HCT116 (cell line): ENCODE measurements around the gene RRH. TPM values are rescaled to one million over a fixed set of nuclear protein-coding genes. Genes with fewer than 3 reads are reported as not detected.

Source experiments
- ATAC-seq: fragments of 200-7000 bp; cut with Tn5 transposase; 2 replicates; pipeline ENCODE4 v1.9.1; 2020; ENCODE audit warnings: mild to moderate bottlenecking, moderate library complexity
- BruUV-seq: library from RNA; stranded (reverse); fragments of 400-500 nt; replicated peaks from 2 replicates; lab custom pipeline; 2021; lab: Mats Ljungman, UMichigan
- CTCF ChIA-PET: fragments of 300-600 bp; sonication (Branson Sonifier 250); formaldehyde crosslinking; loops from one replicate; lab custom pipeline; 2021; ENCODE audit warnings: antibody characterized with exemption; lab: Charles Lee
- POLR2A ChIA-PET: fragments of 300-600, 350-600 bp; sonication (Branson Sonifier 250); formaldehyde crosslinking; loops from one replicate; lab custom pipeline; 2021; ENCODE audit warnings: antibody characterized with exemption; lab: Charles Lee
- RAD21 ChIA-PET, 2 experiments: fragments of 300-600 bp; sonication (Branson Sonifier 250); formaldehyde crosslinking; loops; one replicate each; lab custom pipeline; 2023; ENCODE audit warnings: low total read pairs in 2 of 2; ENCODE audit not compliant: uncharacterized antibody in 2 of 2, unreplicated experiment in 2 of 2, low non-redundant PET in 1 of 2; lab: Charles Lee
- DNase-seq: peaks from one replicate; pipeline ENCODE4 v3.0.0-alpha.2; 2010; ENCODE audit warnings: low read depth, low spot score
- H2AFZ ChIP-seq: fragments of 200-600 bp; shearing (Covaris generic), sonication (generic); 2 replicates; pipeline ENCODE4 v1.6.1; 2017; ENCODE audit warnings: low read depth, mixed run types, mixed read lengths, antibody characterized with exemption, low read length; ENCODE audit not compliant: poor library complexity, severe bottlenecking
- H3K27ac ChIP-seq: 2 replicates; pipeline ENCODE4 v1.5.1; 2012; ENCODE audit warnings: low read depth, low read length
- H3K27me3 ChIP-seq: fragments of 200-600 bp; sonication (generic); 2 replicates; pipeline ENCODE4 v1.6.1; 2016; ENCODE audit warnings: mixed run types, low read length, mixed read lengths; ENCODE audit not compliant: insufficient read depth
- H3K36me3 ChIP-seq, 2 experiments: fragments of 200-500 bp in 1 of 2; fragments of 200-600 bp in 1 of 2; sonication (Bioruptor generic) in 1 of 2; sonication (generic) in 1 of 2; 2 replicates each; pipeline versions ENCODE4 v1.5.1 to v1.6.1; 2014 to 2016; ENCODE audit warnings: low read length in 2 of 2, inconsistent platforms in 1 of 2, mixed read lengths in 1 of 2, mixed run types in 1 of 2; ENCODE audit not compliant: insufficient read depth in 2 of 2, control insufficient read depth in 1 of 2
- H3K4me1 ChIP-seq, 2 experiments: fragments of 200-600 bp in 1 of 2; sonication (generic) in 1 of 2; 2 replicates each; pipeline versions ENCODE4 v1.5.1 to v1.6.1; 2012 to 2017; ENCODE audit warnings: low read length in 2 of 2, inconsistent platforms in 1 of 2, mild to moderate bottlenecking in 1 of 2, mixed read lengths in 1 of 2, mixed run types in 1 of 2, moderate library complexity in 1 of 2; ENCODE audit not compliant: insufficient read depth in 2 of 2, control insufficient read depth in 1 of 2
- H3K4me2 ChIP-seq: fragments of 200-600 bp; sonication (generic); 2 replicates; pipeline ENCODE4 v1.6.1; 2017; ENCODE audit warnings: mixed run types, low read length, mixed read lengths
- H3K4me3 ChIP-seq, 2 experiments: fragments of 200-600 bp in 1 of 2; sonication (generic) in 1 of 2; replicated peaks in 1 of 2; 2 replicates each; pipeline ENCODE4 v1.5.1; 2011 to 2016; ENCODE audit warnings: low read length in 2 of 2, control low read depth in 1 of 2, low read depth in 1 of 2, mild to moderate bottlenecking in 1 of 2, mixed read lengths in 1 of 2, mixed run types in 1 of 2
- H3K79me2 ChIP-seq: fragments of 200-600 bp; sonication (generic); 2 replicates; pipeline ENCODE4 v1.6.1; 2017; ENCODE audit warnings: mild to moderate bottlenecking, mixed run types, low read length, moderate library complexity, mixed read lengths; ENCODE audit not compliant: insufficient read depth
- H3K9ac ChIP-seq: fragments of 200-600 bp; sonication (generic); 2 replicates; pipeline ENCODE4 v1.6.1; 2016; ENCODE audit warnings: low read length, mixed read lengths
- H3K9me2 ChIP-seq: fragments of 200-600 bp; sonication (generic), shearing (Covaris generic); 2 replicates; pipeline ENCODE4 v1.6.1; 2017; ENCODE audit warnings: mixed run types, mild to moderate bottlenecking, moderate library complexity; ENCODE audit not compliant: insufficient read depth
- H3K9me3 ChIP-seq, 2 experiments: fragments of 200-500 bp in 1 of 2; fragments of 200-600 bp in 1 of 2; sonication (Bioruptor generic) in 1 of 2; sonication (generic) in 1 of 2; 2 replicates each; pipeline ENCODE4 v1.6.1; 2014 to 2017; ENCODE audit warnings: low read length in 2 of 2, mixed read lengths in 2 of 2, inconsistent platforms in 1 of 2, low read depth in 1 of 2, mild to moderate bottlenecking in 1 of 2, mixed run types in 1 of 2, moderate library complexity in 1 of 2; ENCODE audit not compliant: control insufficient read depth in 1 of 2, insufficient read depth in 1 of 2
- H4K20me1 ChIP-seq: fragments of 200-600 bp; sonication (generic), shearing (Covaris generic); 2 replicates; pipeline ENCODE4 v1.6.1; 2017; ENCODE audit warnings: mixed run types, mild to moderate bottlenecking, moderate library complexity; ENCODE audit not compliant: insufficient read depth
- ELF1 ChIP-seq: IDR thresholded peaks from 2 replicates; pipeline ENCODE4 v1.6.1; 2012; ENCODE audit warnings: low read depth, borderline replicate concordance
- EZH2phosphoT487 ChIP-seq: fragments of 200-600 bp; IDR thresholded peaks from 2 replicates; pipeline ENCODE4 v1.6.1; 2018; ENCODE audit warnings: antibody characterized with exemption, borderline replicate concordance
- POLR2A ChIP-seq: IDR thresholded peaks from 2 replicates; pipeline ENCODE4 v1.7.0; 2011; ENCODE audit warnings: borderline replicate concordance; ENCODE audit not compliant: insufficient read depth, insufficient read length; ENCODE audit errors: extremely low read depth
- POLR2AphosphoS5 ChIP-seq: IDR thresholded peaks from 2 replicates; pipeline ENCODE4 v1.6.1; 2011; ENCODE audit warnings: mild to moderate bottlenecking, low read depth, low read length, moderate library complexity
- RAD21 ChIP-seq: IDR thresholded peaks from 2 replicates; pipeline ENCODE4 v1.6.1; 2012; ENCODE audit warnings: low read depth, mild to moderate bottlenecking
- SRF ChIP-seq: IDR thresholded peaks from 2 replicates; pipeline ENCODE4 v1.6.1; 2012; ENCODE audit warnings: low read depth
- ZNF274 ChIP-seq: fragments of 200-500 bp; sonication (Bioruptor generic); IDR thresholded peaks from 2 replicates; pipeline ENCODE4 v1.6.1; 2014; ENCODE audit warnings: mild to moderate bottlenecking, low read depth, low read length, inconsistent platforms
- intact Hi-C: fragments of 100-400 bp; cut with micrococcal nuclease; formaldehyde crosslinking; loops from 2 replicates; pipeline ENCODE4 v1.10.0; 2022
- total RNA-seq: library from RNA; stranded (reverse); gene quantifications from one replicate; pipeline ENCODE4 v1.2.1, GENCODE V29; 2021; ENCODE audit not compliant: unreplicated experiment
- TF ChIP-seq, protein P1 (sequence below): IDR thresholded peaks from 2 replicates; pipeline ENCODE4 v1.6.1; 2012
- TF ChIP-seq, protein P2 (sequence below), 3 experiments: fragments of 200-600 bp in 1 of 3; sonication (generic) in 1 of 3; IDR thresholded peaks in 2 of 3; conservative IDR thresholded peaks in 1 of 3; 2 replicates each; pipeline ENCODE4 v1.5.1; 2012 to 2017; ENCODE audit warnings: low read depth in 2 of 3, low read length in 2 of 3, antibody characterized with exemption in 1 of 3, borderline replicate concordance in 1 of 3, control low read depth in 1 of 3, mild to moderate bottlenecking in 1 of 3, mixed read lengths in 1 of 3, mixed run types in 1 of 3, moderate library complexity in 1 of 3; ENCODE audit not compliant: insufficient read depth in 1 of 3
- TF ChIP-seq, protein P3 (sequence below): IDR thresholded peaks from 2 replicates; pipeline ENCODE4 v1.6.1; 2012; ENCODE audit warnings: low read depth

Gene RRH
- total RNA-seq, 1 experiment from 2014 or later: 0.42 TPM

DNA sequence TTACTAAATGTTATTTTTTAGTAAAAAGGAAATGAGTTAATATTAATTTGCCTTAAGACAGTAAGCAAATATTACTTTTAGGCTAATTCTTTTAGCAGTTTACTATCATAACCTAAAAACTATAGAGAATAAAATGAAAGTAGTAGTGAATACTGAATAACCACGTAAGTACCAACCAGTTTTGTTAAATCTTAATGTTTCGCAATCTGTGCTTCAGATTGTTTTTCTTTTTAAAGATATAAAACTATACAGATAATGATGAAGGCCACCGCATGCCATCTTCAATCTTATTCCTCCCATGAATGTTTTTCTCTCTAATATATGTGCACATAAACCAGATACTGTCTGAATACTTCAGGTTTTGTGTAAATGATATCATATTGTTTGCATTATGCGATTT, 6.0 kb downstream of the RRH start:
- ChIA-PET POLR2A (no interaction called here), CTCF (no interaction called here)

More for the DNA sequence above, 6.0 kb downstream of the RRH start:
- H3K4me3 ChIP-seq: no peak overlapping the region
- H3K27ac ChIP-seq: no peak overlapping the region
- no peak for TF ChIP-seq POLR2A
- TF ChIP-seq, protein P1, sequence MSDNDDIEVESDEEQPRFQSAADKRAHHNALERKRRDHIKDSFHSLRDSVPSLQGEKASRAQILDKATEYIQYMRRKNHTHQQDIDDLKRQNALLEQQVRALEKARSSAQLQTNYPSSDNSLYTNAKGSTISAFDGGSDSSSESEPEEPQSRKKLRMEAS: no peak
- TF ChIP-seq SRF: no peak
- no peak for TF ChIP-seq POLR2AphosphoS5
- TF ChIP-seq, protein P2, sequence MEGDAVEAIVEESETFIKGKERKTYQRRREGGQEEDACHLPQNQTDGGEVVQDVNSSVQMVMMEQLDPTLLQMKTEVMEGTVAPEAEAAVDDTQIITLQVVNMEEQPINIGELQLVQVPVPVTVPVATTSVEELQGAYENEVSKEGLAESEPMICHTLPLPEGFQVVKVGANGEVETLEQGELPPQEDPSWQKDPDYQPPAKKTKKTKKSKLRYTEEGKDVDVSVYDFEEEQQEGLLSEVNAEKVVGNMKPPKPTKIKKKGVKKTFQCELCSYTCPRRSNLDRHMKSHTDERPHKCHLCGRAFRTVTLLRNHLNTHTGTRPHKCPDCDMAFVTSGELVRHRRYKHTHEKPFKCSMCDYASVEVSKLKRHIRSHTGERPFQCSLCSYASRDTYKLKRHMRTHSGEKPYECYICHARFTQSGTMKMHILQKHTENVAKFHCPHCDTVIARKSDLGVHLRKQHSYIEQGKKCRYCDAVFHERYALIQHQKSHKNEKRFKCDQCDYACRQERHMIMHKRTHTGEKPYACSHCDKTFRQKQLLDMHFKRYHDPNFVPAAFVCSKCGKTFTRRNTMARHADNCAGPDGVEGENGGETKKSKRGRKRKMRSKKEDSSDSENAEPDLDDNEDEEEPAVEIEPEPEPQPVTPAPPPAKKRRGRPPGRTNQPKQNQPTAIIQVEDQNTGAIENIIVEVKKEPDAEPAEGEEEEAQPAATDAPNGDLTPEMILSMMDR (IDR thresholded peaks at IDR 0.05 in 2 of 3, conservative IDR thresholded peaks at IDR 0.05 in 1 of 3; ENCODE audit: borderline replicate concordance in 1 of 3, insufficient read depth in 1 of 3, low read depth in 2 of 3, low read length in 2 of 3): no peak
- TF ChIP-seq, protein P3, sequence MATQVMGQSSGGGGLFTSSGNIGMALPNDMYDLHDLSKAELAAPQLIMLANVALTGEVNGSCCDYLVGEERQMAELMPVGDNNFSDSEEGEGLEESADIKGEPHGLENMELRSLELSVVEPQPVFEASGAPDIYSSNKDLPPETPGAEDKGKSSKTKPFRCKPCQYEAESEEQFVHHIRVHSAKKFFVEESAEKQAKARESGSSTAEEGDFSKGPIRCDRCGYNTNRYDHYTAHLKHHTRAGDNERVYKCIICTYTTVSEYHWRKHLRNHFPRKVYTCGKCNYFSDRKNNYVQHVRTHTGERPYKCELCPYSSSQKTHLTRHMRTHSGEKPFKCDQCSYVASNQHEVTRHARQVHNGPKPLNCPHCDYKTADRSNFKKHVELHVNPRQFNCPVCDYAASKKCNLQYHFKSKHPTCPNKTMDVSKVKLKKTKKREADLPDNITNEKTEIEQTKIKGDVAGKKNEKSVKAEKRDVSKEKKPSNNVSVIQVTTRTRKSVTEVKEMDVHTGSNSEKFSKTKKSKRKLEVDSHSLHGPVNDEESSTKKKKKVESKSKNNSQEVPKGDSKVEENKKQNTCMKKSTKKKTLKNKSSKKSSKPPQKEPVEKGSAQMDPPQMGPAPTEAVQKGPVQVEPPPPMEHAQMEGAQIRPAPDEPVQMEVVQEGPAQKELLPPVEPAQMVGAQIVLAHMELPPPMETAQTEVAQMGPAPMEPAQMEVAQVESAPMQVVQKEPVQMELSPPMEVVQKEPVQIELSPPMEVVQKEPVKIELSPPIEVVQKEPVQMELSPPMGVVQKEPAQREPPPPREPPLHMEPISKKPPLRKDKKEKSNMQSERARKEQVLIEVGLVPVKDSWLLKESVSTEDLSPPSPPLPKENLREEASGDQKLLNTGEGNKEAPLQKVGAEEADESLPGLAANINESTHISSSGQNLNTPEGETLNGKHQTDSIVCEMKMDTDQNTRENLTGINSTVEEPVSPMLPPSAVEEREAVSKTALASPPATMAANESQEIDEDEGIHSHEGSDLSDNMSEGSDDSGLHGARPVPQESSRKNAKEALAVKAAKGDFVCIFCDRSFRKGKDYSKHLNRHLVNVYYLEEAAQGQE: no peak
- TF ChIP-seq ZNF274: no peak
- no peak for TF ChIP-seq ELF1
- TF ChIP-seq RAD21: no peak
- TF ChIP-seq EZH2phosphoT487: no peak
- BruUV-seq: no TSS peak
- no peaks in the 10 kb centered on the region for H3K36me3 ChIP-seq
- no peak overlapping the region for H3K9ac ChIP-seq
- no peak overlapping the region for H2AFZ ChIP-seq
- no peaks in the 10 kb centered on the region for H3K9me2 ChIP-seq
- intact Hi-C loops: no loop called here
- H4K20me1 ChIP-seq: no peaks in the 10 kb centered on the region
- no peak overlapping the region for H3K4me2 ChIP-seq
- no peaks in the 10 kb centered on the region for H3K27me3 ChIP-seq
- ATAC-seq (no peak), DNase-seq (no peak)
- RAD21 ChIA-PET: no interaction called here
- H3K9me3 ChIP-seq: no peaks in the 10 kb centered on the region
- H3K79me2 ChIP-seq: no peaks in the 10 kb centered on the region
- no peaks in the 10 kb centered on the region for H3K4me1 ChIP-seq
